H1 (cell line): Measurements from ENCODE around the gene FAM174B. TPM values are rescaled to one million over a fixed set of nuclear protein-coding genes. Genes with fewer than 3 reads are reported as not detected.

ENCODE experiments used
- CTCF ChIA-PET: fragments of 300-600 bp; sonication (Branson Sonifier 250); formaldehyde crosslinking; loops from one replicate; lab custom pipeline; 2021; ENCODE audit not compliant: partially characterized antibody; lab: Charles Lee
- POLR2A ChIA-PET: fragments of 300-600 bp; sonication (Branson Sonifier 250); formaldehyde crosslinking; loops from one replicate; lab custom pipeline; 2021; ENCODE audit warnings: inconsistent platforms; ENCODE audit not compliant: partially characterized antibody; lab: Charles Lee
- DNase-seq, 2 experiments: peaks; one replicate each; pipeline versions ENCODE4 v3.0.0 to v3.0.0-alpha.2; 2010 to 2022; ENCODE audit warnings: low spot score in 2 of 2, low read depth in 1 of 2, mixed read lengths in 1 of 2
- FAIRE-seq: peaks from 2 replicates; lab custom pipeline; 2011; peaks lifted over from hg19 to GRCh38; lab: Jason Lieb, UNC
- H2AFZ ChIP-seq: 2 replicates; pipeline ENCODE4 v1.8.1; 2012; ENCODE audit warnings: low read length, inconsistent platforms
- H2AK5ac ChIP-seq: 2 replicates; pipeline ENCODE4 v1.6.1; 2013; ENCODE audit warnings: low read depth, low read length
- H2BK120ac ChIP-seq: replicated peaks from 2 replicates; pipeline ENCODE3; 2013; ENCODE audit warnings: low read depth, low read length, inconsistent platforms
- H2BK12ac ChIP-seq: 2 replicates; pipeline ENCODE4 v1.6.1; 2013; ENCODE audit warnings: low read depth, low read length
- H2BK15ac ChIP-seq: 2 replicates; pipeline ENCODE4 v1.6.1; 2013; ENCODE audit warnings: low read length
- H2BK20ac ChIP-seq: 2 replicates; pipeline ENCODE4 v1.6.1; 2013; ENCODE audit warnings: low read length
- H2BK5ac ChIP-seq: 2 replicates; pipeline ENCODE4 v1.6.1; 2013; ENCODE audit warnings: low read depth, low read length
- H3K14ac ChIP-seq: 2 replicates; pipeline ENCODE4 v1.6.1; 2013; ENCODE audit warnings: inconsistent platforms; ENCODE audit not compliant: insufficient read length
- H3K18ac ChIP-seq: 2 replicates; pipeline ENCODE4 v1.6.1; 2013; ENCODE audit warnings: low read length; ENCODE audit errors: extremely low read depth
- H3K23ac ChIP-seq: 2 replicates; pipeline ENCODE4 v1.6.1; 2013; ENCODE audit warnings: inconsistent platforms; ENCODE audit not compliant: insufficient read length
- H3K23me2 ChIP-seq: 2 replicates; pipeline ENCODE4 v1.6.1; 2013; ENCODE audit warnings: low read depth, low read length
- H3K27ac ChIP-seq: 2 replicates; pipeline ENCODE4 v1.6.1; 2011; ENCODE audit warnings: low read depth, low read length, inconsistent platforms
- H3K27me3 ChIP-seq, 4 experiments: replicated peaks in 1 of 4; 1 replicate in 1 of 4; 2 replicates in 3 of 4; pipeline versions ENCODE4 v1.6.1 to v1.8.1; 2011 to 2013; ENCODE audit warnings: low read length in 3 of 4, mild to moderate bottlenecking in 3 of 4, inconsistent platforms in 2 of 4, mixed read lengths in 2 of 4, moderate library complexity in 1 of 4; ENCODE audit not compliant: control insufficient read depth in 3 of 4, insufficient read depth in 3 of 4; ENCODE audit errors: extremely low read depth in 1 of 4
- H3K36me3 ChIP-seq, 4 experiments: 2 replicates each; pipeline versions ENCODE4 v1.6.1 to v1.8.1; 2011 to 2013; ENCODE audit warnings: mild to moderate bottlenecking in 4 of 4, low read length in 3 of 4, moderate library complexity in 2 of 4, control low read depth in 1 of 4, inconsistent platforms in 1 of 4; ENCODE audit not compliant: insufficient read depth in 4 of 4, control insufficient read depth in 2 of 4
- H3K4ac ChIP-seq: replicated peaks from 2 replicates; pipeline ENCODE3; 2013; ENCODE audit warnings: low read length, low read depth, mixed read lengths, inconsistent platforms; ENCODE audit not compliant: insufficient read length
- H3K4me1 ChIP-seq, 4 experiments: replicated peaks in 1 of 4; 1 replicate in 1 of 4; 2 replicates in 3 of 4; pipeline versions ENCODE4 v1.6.1 to v1.8.1; 2011 to 2013; ENCODE audit warnings: low read length in 3 of 4, inconsistent platforms in 2 of 4, mixed read lengths in 1 of 4; ENCODE audit not compliant: insufficient read depth in 4 of 4, control insufficient read depth in 3 of 4
- H3K4me2 ChIP-seq, 2 experiments: 2 replicates each; pipeline versions ENCODE4 v1.6.1 to v1.8.1; 2011 to 2013; ENCODE audit warnings: low read depth in 2 of 2, low read length in 2 of 2, control low read depth in 1 of 2, inconsistent platforms in 1 of 2, mild to moderate bottlenecking in 1 of 2; ENCODE audit not compliant: insufficient read depth in 1 of 2
- H3K4me3 ChIP-seq, 4 experiments: fragments of 200-600, 300-600 bp in 1 of 4; sonication (generic), shearing (Covaris generic), sonication (Bioruptor Twin) in 1 of 4; 2 replicates each; pipeline versions ENCODE4 v1.5.1 to v1.8.1; 2011 to 2016; ENCODE audit warnings: low read length in 4 of 4, low read depth in 3 of 4, control low read depth in 2 of 4, inconsistent platforms in 2 of 4, mild to moderate bottlenecking in 2 of 4, mixed read lengths in 1 of 4, moderate library complexity in 1 of 4; ENCODE audit not compliant: insufficient read depth in 2 of 4; ENCODE audit errors: extremely low read depth in 1 of 4
- H3K56ac ChIP-seq: replicated peaks from 2 replicates; pipeline ENCODE3; 2013; ENCODE audit warnings: low read depth, mild to moderate bottlenecking, mixed read lengths, low read length, inconsistent platforms; ENCODE audit not compliant: insufficient read length
- H3K79me1 ChIP-seq: 2 replicates; pipeline ENCODE4 v1.6.1; 2013; ENCODE audit warnings: low read depth, low read length, control low read depth
- H3K79me2 ChIP-seq, 2 experiments: 2 replicates each; pipeline versions ENCODE4 v1.6.1 to v1.8.1; 2012 to 2013; ENCODE audit warnings: low read length in 2 of 2, mild to moderate bottlenecking in 2 of 2, inconsistent platforms in 1 of 2; ENCODE audit not compliant: insufficient read depth in 2 of 2, control insufficient read depth in 1 of 2
- H3K9ac ChIP-seq, 4 experiments: replicated peaks in 1 of 4; 1 replicate in 1 of 4; 2 replicates in 3 of 4; pipeline versions ENCODE4 v1.6.1 to v1.8.1; 2011 to 2013; ENCODE audit warnings: low read depth in 3 of 4, low read length in 3 of 4, control low read depth in 2 of 4, mild to moderate bottlenecking in 2 of 4, moderate library complexity in 2 of 4, inconsistent platforms in 1 of 4; ENCODE audit errors: extremely low read depth in 1 of 4
- H3K9me3 ChIP-seq, 2 experiments: 2 replicates each; pipeline versions ENCODE4 v1.6.1 to v1.8.1; 2012 to 2013; ENCODE audit warnings: mild to moderate bottlenecking in 2 of 2, moderate library complexity in 2 of 2, control low read depth in 1 of 2, inconsistent platforms in 1 of 2, low read depth in 1 of 2, low read length in 1 of 2, mixed read lengths in 1 of 2; ENCODE audit not compliant: insufficient read depth in 2 of 2
- H4K20me1 ChIP-seq, 2 experiments: replicated peaks in 1 of 2; 2 replicates each; pipeline versions ENCODE3 to v1.8.1; 2011 to 2013; ENCODE audit warnings: inconsistent platforms in 2 of 2, low read length in 2 of 2, mild to moderate bottlenecking in 1 of 2; ENCODE audit not compliant: insufficient read depth in 2 of 2, control insufficient read depth in 1 of 2
- H4K5ac ChIP-seq: 2 replicates; pipeline ENCODE4 v1.6.1; 2013; ENCODE audit warnings: low read length, low read depth, mixed read lengths, inconsistent platforms; ENCODE audit not compliant: insufficient read length
- H4K8ac ChIP-seq: 2 replicates; pipeline ENCODE4 v1.8.0; 2013; ENCODE audit warnings: mild to moderate bottlenecking, moderate library complexity, low read length, inconsistent platforms; ENCODE audit not compliant: insufficient read depth; ENCODE audit errors: extremely low read depth
- H4K91ac ChIP-seq: replicated peaks from 2 replicates; pipeline ENCODE3; 2013; ENCODE audit warnings: low read length, mixed read lengths, inconsistent platforms; ENCODE audit not compliant: insufficient read length
- KDM1A ChIP-seq: fragments of 200-600, 300-600 bp; sonication (generic); IDR thresholded peaks from 2 replicates; pipeline ENCODE4 v1.7.1; 2016; ENCODE audit warnings: mild to moderate bottlenecking, low read length, borderline replicate concordance
- RAD21 ChIP-seq, 2 experiments: IDR thresholded peaks in 1 of 2; conservative IDR thresholded peaks in 1 of 2; 2 replicates each; pipeline ENCODE4 v1.6.1; 2011; ENCODE audit warnings: low read depth in 2 of 2, low read length in 2 of 2, improper control_type of control experiment in 1 of 2, inconsistent platforms in 1 of 2, mild to moderate bottlenecking in 1 of 2, moderate library complexity in 1 of 2
- SIX5 ChIP-seq: IDR thresholded peaks from 2 replicates; pipeline ENCODE4 v1.6.1; 2011; ENCODE audit warnings: mild to moderate bottlenecking, low read depth, low read length
- SP4 ChIP-seq: IDR thresholded peaks from 2 replicates; pipeline ENCODE4 v1.6.1; 2012; ENCODE audit warnings: low read length, inconsistent platforms
- WGBS, 2 experiments: shearing (Covaris generic) in 1 of 2; methylation state at CpG; one replicate each; pipeline versions ENCODE4 v1.1.6 to v1.1.7; 2013 to 2015; ENCODE audit warnings: low lambda C conversion rate in 2 of 2, mixed read lengths in 2 of 2, inconsistent platforms in 1 of 2, low coverage in 1 of 2, missing lambda C conversion rate in 1 of 2; ENCODE audit not compliant: insufficient replicate concordance in 2 of 2, insufficient coverage in 1 of 2, insufficient read length in 1 of 2; ENCODE audit errors: extremely low coverage in 1 of 2, missing lambda C conversion rate in 1 of 2; 5-methylcytosine and 5-hydroxymethylcytosine counted together
- polyA plus RNA-seq, 7 experiments: library from polyadenylated mRNA; depleted of rRNA in 3 of 7; stranded (reverse) in 5 of 7; unstranded in 2 of 7; fragments of >200 nt in 5 of 7; fragments of 200-250 nt in 2 of 7; gene quantifications; 1 replicate in 5 of 7; 2 replicates in 1 of 7; 4 replicates in 1 of 7; pipeline versions ENCODE4 v1.2.1 to v1.2.3, GENCODE V29; 2011 to 2013; ENCODE audit warnings: missing spikeins in 2 of 7, mixed read lengths in 2 of 7
- total RNA-seq: library from RNA; stranded (reverse); fragmentation: NEBNext Ultra II Directional; extraction: Animal tissue kit (Norgen Biotek cat#: 25700); gene quantifications from 2 replicates; pipeline ENCODE4 v1.2.1, GENCODE V29; 2021

FAM174B gene
- total and polyA plus RNA-seq, 2 of the 8 experiments (the other 6 are each of a cell fraction or from before 2014, with no cell fraction given): 9.3 to 35.2 TPM

GRCh38 chr15:92634060-92634459, 21.5 kb downstream of the FAM174B start:
- Histone ChIP-seq H3K23ac (no peak overlapping the region), H3K18ac (peak overlapping the region; percentile 57; the same call in 1 of the 2 replicates), H3K9ac (no peak overlapping the region), H4K8ac (no peak overlapping the region), H2BK5ac (no peak overlapping the region), H3K23me2 (0 out of 2 replicates have a peak, but pooled peaks cover 2% of the 10 kb centered on the region), H2BK15ac (0 out of 2 replicates have a peak overlapping the region, but pooled peaks have one; percentile 81), H3K4me2 (no peak overlapping the region), H2AFZ (no peak overlapping the region), H3K56ac (no peak overlapping the region), H3K4me1 (peaks cover 0 to 9% (median 5%) of the 10 kb centered on the region in 4 experiments; a peak in 4 of 7 replicates), H2BK20ac (no peak overlapping the region), H3K79me2 (peaks cover 0 to 16% of the 10 kb centered on the region in 2 experiments; a peak in 1 of 4 replicates), H2BK120ac (no peak overlapping the region), H3K9me3 (peaks cover 0 to 2% of the 10 kb centered on the region in 2 experiments; a peak in 1 of 4 replicates), H3K14ac (no peak overlapping the region), H3K36me3 (peaks cover 0 to 6% (median 0%) of the 10 kb centered on the region in 4 experiments; a peak in 1 of 8 replicates), H2BK12ac (0 out of 2 replicates have a peak overlapping the region, but pooled peaks have one; percentile 33), H3K4me3 (no peak overlapping the region), H4K91ac (no peak overlapping the region), H4K20me1 (no peaks in the 10 kb centered on the region), H4K5ac (no peak overlapping the region), H3K27ac (no peak overlapping the region), H3K79me1 (peaks cover 7% of the 10 kb centered on the region), H3K4ac (no peak overlapping the region), H2AK5ac (peak overlapping the region; percentile 53; the same call in 1 of the 2 replicates), H3K27me3 (no peaks in the 10 kb centered on the region)
- DNase-seq: no peak
- ChIA-PET CTCF (interaction anchor here (1.1 to 1.7 kb wide), 4 partner anchors 10 to 543 kb away, joined by 3 to 7 read pairs (median 4); no protein-coding TSS in a partner anchor), POLR2A (no interaction called here)
- 79% methylated on average over 4 of the region's 4 CpGs; no CpG with 5 or more reads in 1 of the 2 experiments for WGBS, 2 experiments
- no peak for FAIRE-seq
- TF ChIP-seq KDM1A: no peak
- TF ChIP-seq SIX5: no peak
- no peak for TF ChIP-seq RAD21 (IDR thresholded peaks at IDR 0.05 in 1 of 2, conservative IDR thresholded peaks at IDR 0.05 in 1 of 2; ENCODE audit: low read depth in 2 of 2, low read length in 2 of 2)
- no peak for TF ChIP-seq SP4
